ENCODE results near the gene AUP1. TPM values are rescaled to one million over a fixed set of nuclear protein-coding genes. Genes with fewer than 3 reads are reported as not detected.

The AUP1 gene
- total and polyA plus RNA-seq, 9 of the 15 experiments (the other 6 are each of a cell fraction or from before 2014, with no cell fraction given): 70.7 to 245 (median 165) TPM

- no peak for ATAC-seq
- Histone ChIP-seq H3K4me3 (no peak overlapping the region; the same call in 1 of the 2 replicates), H4K20me1 (replicated peaks; ENCODE audit: control insufficient read depth, insufficient read depth, low read length) (peaks cover 5% of the 10 kb centered on the region; the same call in 1 of the 2 replicates), H2AFZ (ENCODE audit: low read depth, low read length) (no peak overlapping the region), H3K9me3 (replicated peaks; ENCODE audit: control insufficient read depth, insufficient read depth, low read depth, low read length) (no peaks in the 10 kb centered on the region), H3K9ac (ENCODE audit: insufficient read depth in 1 of 2, low read depth in 2 of 2, low read length in 2 of 2) (peak overlapping the region in 1 of 2 experiments; percentile 95; a peak in 1 of 4 replicates), H3K9me1 (ENCODE audit: control insufficient read depth, insufficient read depth, low read length) (peaks cover 3% of the 10 kb centered on the region), H3K4me1 (replicated peaks in 1 of 2; ENCODE audit: control insufficient read depth in 2 of 2, insufficient read depth in 2 of 2, low read length in 2 of 2) (peaks cover 28 to 44% of the 10 kb centered on the region in 2 experiments), H3K27me3 (ENCODE audit: control insufficient read depth in 2 of 2, insufficient read depth in 2 of 2, low read length in 2 of 2) (no peaks in the 10 kb centered on the region), H3K4me2 (ENCODE audit: insufficient read depth, low read length) (peak overlapping the region; percentile 97), H3K36me3 (ENCODE audit: control insufficient read depth, insufficient read depth, low read length) (peaks cover 54% of the 10 kb centered on the region), H3K79me2 (ENCODE audit: control insufficient read depth, insufficient read depth, low read length) (peaks cover 51% of the 10 kb centered on the region), H3K27ac (ENCODE audit: extremely low read depth, low read depth, low read length) (no peak overlapping the region; the same call in 2 of the 3 replicates)
- intact Hi-C loops (cut with micrococcal nuclease) (loop anchor here (1.0 to 5.0 kb wide), 5 partner anchors 23 to 279 kb away; partner anchors contain the start of genes DOK1 and TTC31), in situ Hi-C loops (cut with MboI) (no loop called here)
- ChIA-PET POLR2A (interaction anchor here (0.9 to 3.9 kb wide), 8 partner anchors 8 to 333 kb away, joined by 3 to 25 read pairs (median 10); partner anchors contain the start of genes CCDC142 and TTC31), CTCF (ENCODE audit: low intra/inter-chr PET ratio) (interaction anchor here (0.7 to 2.0 kb wide), 4 partner anchors 49 to 1043 kb away, joined by 3 to 12 read pairs (median 6); partner anchors contain the start of genes CCDC142 and TTC31)
- no peak for TF ChIP-seq RNF2 (IDR thresholded peaks at IDR 0.05)
- TF ChIP-seq SOX6 (IDR thresholded peaks at IDR 0.05): no peak
- TF ChIP-seq BCLAF1 (IDR thresholded peaks at IDR 0.05; ENCODE audit: borderline replicate concordance in 1 of 2, control insufficient read depth in 1 of 2, low read depth in 2 of 2, low read length in 1 of 2): no peak
- TF ChIP-seq HEY1 (CRISPR knock-in tag; IDR thresholded peaks at IDR 0.05; ENCODE audit: borderline replicate concordance): no peak
- DNase-seq (ENCODE audit: extremely low read depth in 1 of 4, low spot score in 3 of 4): no peak
- no peak for FAIRE-seq
- WGBS (ENCODE audit: insufficient coverage, low coverage, missing lambda C conversion rate): 83% methylated on average over 7 of the region's 7 CpGs
- BruUV-seq (replicated peaks): no TSS peak
These were observed 2.2 kb upstream of the AUP1 start for GRCh38 chr2:74531666-74532065.

Measured in K562 (cell line).